ENCODE data around the gene TFR2. TPM values are rescaled to one million over a fixed set of nuclear protein-coding genes. Genes with fewer than 3 reads are reported as not detected.
A peak's percentile ranks its signal among the peaks of the same experiment; 100 is the strongest.

The TFR2 gene
- total and polyA plus RNA-seq, 2 experiments from 2014 or later = 3.7 to 4.2 TPM

DNA sequence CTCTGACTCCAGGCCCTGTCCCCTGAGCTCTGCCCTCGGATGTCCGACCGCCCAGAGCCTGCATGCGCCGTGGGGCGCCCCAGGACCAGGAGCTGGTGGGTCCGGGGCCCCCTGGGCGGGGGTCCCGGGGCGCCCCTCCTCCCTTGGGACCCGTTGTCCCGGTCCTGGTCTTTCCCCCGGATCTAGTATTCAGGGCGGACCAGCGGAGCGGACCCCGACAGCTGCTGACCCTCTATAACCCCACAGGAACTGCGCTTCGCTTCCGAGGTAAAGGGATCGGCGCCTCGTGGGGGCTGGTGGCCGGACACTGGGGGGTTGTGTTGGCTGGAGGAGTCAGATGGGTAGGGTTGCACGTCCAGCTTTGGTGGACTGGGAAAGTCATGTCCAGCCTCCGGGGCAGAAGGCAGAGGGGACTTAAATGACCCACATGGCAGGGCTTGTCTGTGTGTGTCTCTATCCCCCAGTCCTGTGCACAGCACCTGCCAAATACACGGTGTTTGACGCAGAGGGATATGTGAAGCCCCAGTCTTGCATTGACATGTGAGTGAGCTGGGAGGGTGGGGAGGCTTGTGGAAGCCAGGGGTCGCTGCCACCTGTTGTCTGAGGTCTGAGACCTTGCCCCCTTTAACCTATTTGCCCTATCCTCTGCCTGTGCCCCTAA is 28.5 kb downstream of the TFR2 start:
- Mint-ChIP-seq H3K4me1 (no peaks in the 10 kb centered on the region; the same call in 1 of the 3 replicates), H3K27me3 (ENCODE audit: insufficient read depth, low read depth, poor library complexity) (peaks cover 15% of the 10 kb centered on the region), H3K27ac (no peak overlapping the region), H3K4me3 (peak overlapping the region; percentile 97), H3K9me3 (no peaks in the 10 kb centered on the region), H3K36me3 (ENCODE audit: low read depth) (peaks cover 8% of the 10 kb centered on the region)
- no peak overlapping the region for H3K27ac ChIP-seq (ENCODE audit: low read depth)
- no peaks in the 10 kb centered on the region for H3K79me2 ChIP-seq (replicated peaks; ENCODE audit: insufficient read depth)
- no peaks in the 10 kb centered on the region for H3K27me3 ChIP-seq (ENCODE audit: insufficient read depth)
- peak; percentile 47 for DNase-seq (ENCODE audit: low spot score)
- no peaks in the 10 kb centered on the region for H4K20me1 ChIP-seq (replicated peaks; ENCODE audit: insufficient read depth)
- peak; percentile 16 for ATAC-seq
- peaks cover 3% of the 10 kb centered on the region; the same call in 1 of the 2 replicates for H3K4me1 ChIP-seq (ENCODE audit: insufficient read depth)
- no peaks in the 10 kb centered on the region for H3K9me2 ChIP-seq (ENCODE audit: insufficient read depth)
- no peak for TF ChIP-seq ZNF331 (CRISPR knock-in tag; IDR thresholded peaks at IDR 0.05; ENCODE audit: low read depth)
- TF ChIP-seq, protein P1, sequence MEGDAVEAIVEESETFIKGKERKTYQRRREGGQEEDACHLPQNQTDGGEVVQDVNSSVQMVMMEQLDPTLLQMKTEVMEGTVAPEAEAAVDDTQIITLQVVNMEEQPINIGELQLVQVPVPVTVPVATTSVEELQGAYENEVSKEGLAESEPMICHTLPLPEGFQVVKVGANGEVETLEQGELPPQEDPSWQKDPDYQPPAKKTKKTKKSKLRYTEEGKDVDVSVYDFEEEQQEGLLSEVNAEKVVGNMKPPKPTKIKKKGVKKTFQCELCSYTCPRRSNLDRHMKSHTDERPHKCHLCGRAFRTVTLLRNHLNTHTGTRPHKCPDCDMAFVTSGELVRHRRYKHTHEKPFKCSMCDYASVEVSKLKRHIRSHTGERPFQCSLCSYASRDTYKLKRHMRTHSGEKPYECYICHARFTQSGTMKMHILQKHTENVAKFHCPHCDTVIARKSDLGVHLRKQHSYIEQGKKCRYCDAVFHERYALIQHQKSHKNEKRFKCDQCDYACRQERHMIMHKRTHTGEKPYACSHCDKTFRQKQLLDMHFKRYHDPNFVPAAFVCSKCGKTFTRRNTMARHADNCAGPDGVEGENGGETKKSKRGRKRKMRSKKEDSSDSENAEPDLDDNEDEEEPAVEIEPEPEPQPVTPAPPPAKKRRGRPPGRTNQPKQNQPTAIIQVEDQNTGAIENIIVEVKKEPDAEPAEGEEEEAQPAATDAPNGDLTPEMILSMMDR (conservative IDR thresholded peaks at IDR 0.05; ENCODE audit: low read depth in 2 of 2) = peak; percentile 40 to 75
- peak overlapping the region; percentile 52 for H3K4me3 ChIP-seq
- peaks cover 5% of the 10 kb centered on the region; the same call in 1 of the 2 replicates for H3F3A ChIP-seq (replicated peaks; ENCODE audit: low read depth)
- peak overlapping the region; percentile 56; the same call in 1 of the 2 replicates for H2AFZ ChIP-seq
- peaks cover 3% of the 10 kb centered on the region; the same call in 1 of the 2 replicates for H3K36me3 ChIP-seq (ENCODE audit: insufficient read depth)
- H3K4me2 ChIP-seq = peak overlapping the region; percentile 100

DNA sequence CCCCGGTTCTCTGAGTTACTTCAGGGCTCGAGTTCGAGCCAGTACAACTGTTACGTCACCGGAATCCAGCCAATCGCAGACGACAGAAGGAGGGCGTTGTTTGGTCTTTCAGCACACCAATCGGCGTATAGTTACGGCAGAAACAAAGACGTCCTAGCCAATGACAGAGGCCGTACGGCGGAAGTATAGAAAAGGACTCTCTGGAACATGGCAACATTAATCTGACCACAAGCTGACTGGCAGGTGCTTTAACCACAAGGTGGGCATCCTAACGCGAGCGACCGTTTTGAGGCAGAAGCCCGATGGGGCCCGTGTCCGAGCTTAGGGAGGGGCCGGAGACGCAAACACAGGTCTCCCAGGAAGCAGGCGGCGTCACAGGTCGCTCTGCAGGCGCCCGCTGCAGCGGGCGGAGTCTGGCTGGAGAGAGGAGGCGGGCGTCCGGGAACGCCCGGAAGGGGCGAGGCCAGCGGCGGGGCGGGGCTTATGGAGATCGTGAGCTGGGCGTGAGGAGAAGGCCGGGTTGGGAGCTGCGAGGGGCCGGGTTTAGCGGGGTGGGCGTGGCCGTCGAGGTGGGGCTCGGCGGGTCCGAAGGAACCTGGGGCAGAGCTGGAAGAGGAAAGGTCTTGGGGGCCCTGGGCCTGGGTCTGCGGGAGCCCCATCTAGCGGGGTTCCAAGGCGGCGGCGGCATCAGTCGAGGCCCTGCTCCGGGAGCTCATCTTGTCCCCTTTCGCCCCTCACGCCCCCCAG is 29.2 kb downstream of the TFR2 start, which contains the start of gene MOSPD3:
Gene MOSPD3, plus strand, starts transcription at position 558 of the 747 bp plus-strand sequence. CDS start 252 bp downstream, outside the sequence.
- peak within 1 kb of the TSS; percentile 100 for H3K4me2 ChIP-seq

DNA sequence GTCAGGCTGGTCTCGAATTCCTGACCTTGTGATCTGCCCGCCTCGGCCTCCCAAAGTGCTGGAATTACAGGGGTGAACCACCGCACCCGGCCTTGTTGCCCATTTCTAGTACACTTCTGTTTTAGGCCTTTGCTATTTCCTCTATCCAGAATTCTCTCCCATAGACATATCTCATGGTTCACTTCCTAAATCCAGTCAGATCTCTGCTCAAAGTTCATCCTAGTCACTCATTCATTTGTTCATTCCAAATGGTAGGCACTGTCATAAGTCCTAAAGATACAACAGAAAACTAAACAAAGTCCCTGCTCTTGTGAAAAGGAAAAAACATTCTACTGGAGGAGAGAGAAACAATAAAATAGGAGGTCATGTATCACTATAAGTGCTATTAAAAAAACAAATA is 31.4 kb downstream of the TFR2 start:
- Mint-ChIP-seq H3K4me1 (peaks cover 6% of the 10 kb centered on the region; the same call in 2 of the 3 replicates), H3K9me3 (no peaks in the 10 kb centered on the region)
- TF ChIP-seq ZNF331 (CRISPR knock-in tag; IDR thresholded peaks at IDR 0.05; ENCODE audit: low read depth) (no peak), NANOG (IDR thresholded peaks at IDR 0.05; ENCODE audit: borderline replicate concordance) (no peak), EZH2phosphoT487 (IDR thresholded peaks at IDR 0.05; ENCODE audit: unreplicated experiment) (no peak), POLR2AphosphoS5 (IDR thresholded peaks at IDR 0.05; ENCODE audit: low read depth) (no peak), EZH2 (IDR thresholded peaks at IDR 0.05; ENCODE audit: low read depth, unreplicated experiment) (no peak)
- TF ChIP-seq, protein P1 (conservative IDR thresholded peaks at IDR 0.05; ENCODE audit: low read depth in 2 of 2) = no peak
- TF ChIP-seq, protein P2, sequence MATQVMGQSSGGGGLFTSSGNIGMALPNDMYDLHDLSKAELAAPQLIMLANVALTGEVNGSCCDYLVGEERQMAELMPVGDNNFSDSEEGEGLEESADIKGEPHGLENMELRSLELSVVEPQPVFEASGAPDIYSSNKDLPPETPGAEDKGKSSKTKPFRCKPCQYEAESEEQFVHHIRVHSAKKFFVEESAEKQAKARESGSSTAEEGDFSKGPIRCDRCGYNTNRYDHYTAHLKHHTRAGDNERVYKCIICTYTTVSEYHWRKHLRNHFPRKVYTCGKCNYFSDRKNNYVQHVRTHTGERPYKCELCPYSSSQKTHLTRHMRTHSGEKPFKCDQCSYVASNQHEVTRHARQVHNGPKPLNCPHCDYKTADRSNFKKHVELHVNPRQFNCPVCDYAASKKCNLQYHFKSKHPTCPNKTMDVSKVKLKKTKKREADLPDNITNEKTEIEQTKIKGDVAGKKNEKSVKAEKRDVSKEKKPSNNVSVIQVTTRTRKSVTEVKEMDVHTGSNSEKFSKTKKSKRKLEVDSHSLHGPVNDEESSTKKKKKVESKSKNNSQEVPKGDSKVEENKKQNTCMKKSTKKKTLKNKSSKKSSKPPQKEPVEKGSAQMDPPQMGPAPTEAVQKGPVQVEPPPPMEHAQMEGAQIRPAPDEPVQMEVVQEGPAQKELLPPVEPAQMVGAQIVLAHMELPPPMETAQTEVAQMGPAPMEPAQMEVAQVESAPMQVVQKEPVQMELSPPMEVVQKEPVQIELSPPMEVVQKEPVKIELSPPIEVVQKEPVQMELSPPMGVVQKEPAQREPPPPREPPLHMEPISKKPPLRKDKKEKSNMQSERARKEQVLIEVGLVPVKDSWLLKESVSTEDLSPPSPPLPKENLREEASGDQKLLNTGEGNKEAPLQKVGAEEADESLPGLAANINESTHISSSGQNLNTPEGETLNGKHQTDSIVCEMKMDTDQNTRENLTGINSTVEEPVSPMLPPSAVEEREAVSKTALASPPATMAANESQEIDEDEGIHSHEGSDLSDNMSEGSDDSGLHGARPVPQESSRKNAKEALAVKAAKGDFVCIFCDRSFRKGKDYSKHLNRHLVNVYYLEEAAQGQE (IDR thresholded peaks at IDR 0.05; ENCODE audit: unreplicated experiment) = no peak

More for the DNA sequence above, 29.2 kb downstream of the TFR2 start, which contains the start of gene MOSPD3:
- H3K4me3 ChIP-seq = peak within 1 kb of the TSS; percentile 52
- H3K36me3 ChIP-seq (ENCODE audit: insufficient read depth) = peaks cover 3% of the 10 kb centered on the region; the same call in 1 of the 2 replicates
- H3K27me3 ChIP-seq (ENCODE audit: insufficient read depth) = no peaks in the 10 kb centered on the region
- H3K4me1 ChIP-seq (ENCODE audit: insufficient read depth) = peaks cover 3% of the 10 kb centered on the region; the same call in 1 of the 2 replicates
- H3K9me2 ChIP-seq (ENCODE audit: insufficient read depth) = no peaks in the 10 kb centered on the region
- H3K27me3 Mint-ChIP-seq (ENCODE audit: insufficient read depth, low read depth, poor library complexity) = peaks cover 21% of the 10 kb centered on the region
- H2AFZ ChIP-seq = peak within 1 kb of the TSS; percentile 56; the same call in 1 of the 2 replicates
- ATAC-seq = peak; percentile 90
- H3K4me1 Mint-ChIP-seq = no peaks in the 10 kb centered on the region; the same call in 1 of the 3 replicates
- peak within 1 kb of the TSS; percentile 100 for H3K27ac Mint-ChIP-seq
- H3K36me3 Mint-ChIP-seq (ENCODE audit: low read depth) = peaks cover 14% of the 10 kb centered on the region
- H4K20me1 ChIP-seq (replicated peaks; ENCODE audit: insufficient read depth) = no peaks in the 10 kb centered on the region
- TF ChIP-seq POLR2AphosphoS5 (IDR thresholded peaks at IDR 0.05; ENCODE audit: low read depth) (peak; percentile 50; the same call in 1 of the 2 replicates), STAT1 (IDR thresholded peaks at IDR 0.05; ENCODE audit: unreplicated experiment) (no peak), CREB1 (CRISPR knock-in tag; IDR thresholded peaks at IDR 0.05; ENCODE audit: low read depth) (peak; percentile 91)
- peak; percentile 100 for DNase-seq (ENCODE audit: low spot score)
- peak within 1 kb of the TSS; percentile 76 for H3K27ac ChIP-seq (ENCODE audit: low read depth)
- H3F3A ChIP-seq (replicated peaks; ENCODE audit: low read depth) = peaks cover 5% of the 10 kb centered on the region; the same call in 1 of the 2 replicates
- no peaks in the 10 kb centered on the region for H3K79me2 ChIP-seq (replicated peaks; ENCODE audit: insufficient read depth)
- H3K4me3 Mint-ChIP-seq = peak within 1 kb of the TSS; percentile 97
- no peaks in the 10 kb centered on the region for H3K9me3 Mint-ChIP-seq

More for the DNA sequence above, 31.4 kb downstream of the TFR2 start:
- Histone ChIP-seq H3K79me2 (replicated peaks; ENCODE audit: insufficient read depth) (no peaks in the 10 kb centered on the region), H2AFZ (no peak overlapping the region), H3K36me3 (ENCODE audit: insufficient read depth) (peaks cover 3% of the 10 kb centered on the region; the same call in 1 of the 2 replicates), H3K9me2 (ENCODE audit: insufficient read depth) (no peaks in the 10 kb centered on the region), H3K27me3 (ENCODE audit: insufficient read depth) (peaks cover 13% of the 10 kb centered on the region), H3K27ac (ENCODE audit: low read depth) (no peak overlapping the region), H3K4me1 (ENCODE audit: insufficient read depth) (peaks cover 10% of the 10 kb centered on the region), H4K20me1 (replicated peaks; ENCODE audit: insufficient read depth) (no peaks in the 10 kb centered on the region), H3K4me3 (no peak overlapping the region), H3K4me2 (no peak overlapping the region), H3F3A (replicated peaks; ENCODE audit: low read depth) (peaks cover 5% of the 10 kb centered on the region; the same call in 1 of the 2 replicates)
- Mint-ChIP-seq H3K27me3 (ENCODE audit: insufficient read depth, low read depth, poor library complexity) (peaks cover 32% of the 10 kb centered on the region), H3K36me3 (ENCODE audit: low read depth) (peaks cover 14% of the 10 kb centered on the region), H3K27ac (no peak overlapping the region), H3K4me3 (no peak overlapping the region; the same call in 2 of the 3 replicates)
- DNase-seq (ENCODE audit: low spot score) (no peak), ATAC-seq (no peak)

All from GM23338 (cell line).